GM06990 (cell line): Measurements from ENCODE around the gene ARHGAP27.
"Not testable (repeated sequence)": the region's sequence is repeated elsewhere in the genome, so short reads cannot be mapped to it uniquely, and the experiment has no call there.

Source experiments
- DNase-seq: peaks from one replicate; pipeline ENCODE4 v3.0.0-alpha.2; 2011; ENCODE audit not compliant: insufficient read length; ENCODE audit errors: extremely low read depth
- H3K27me3 ChIP-seq: replicated peaks from 2 replicates; pipeline ENCODE4 v1.6.0; 2011; ENCODE audit warnings: low read length; ENCODE audit not compliant: control insufficient read depth, insufficient read depth
- H3K36me3 ChIP-seq: 2 replicates; pipeline ENCODE4 v1.5.1; 2011; ENCODE audit warnings: low read length; ENCODE audit not compliant: control insufficient read depth, insufficient read depth
- H3K4me3 ChIP-seq: replicated peaks from 2 replicates; pipeline ENCODE4 v1.5.1; 2011; ENCODE audit warnings: low read depth, mild to moderate bottlenecking, control low read depth, low read length
- CTCF ChIP-seq: IDR thresholded peaks from 2 replicates; pipeline ENCODE4 v1.5.1; 2011; ENCODE audit warnings: low read length, control low read depth, mild to moderate bottlenecking, inconsistent platforms; ENCODE audit not compliant: insufficient read depth, poor library complexity, severe bottlenecking

The ARHGAP27 gene

DNA sequence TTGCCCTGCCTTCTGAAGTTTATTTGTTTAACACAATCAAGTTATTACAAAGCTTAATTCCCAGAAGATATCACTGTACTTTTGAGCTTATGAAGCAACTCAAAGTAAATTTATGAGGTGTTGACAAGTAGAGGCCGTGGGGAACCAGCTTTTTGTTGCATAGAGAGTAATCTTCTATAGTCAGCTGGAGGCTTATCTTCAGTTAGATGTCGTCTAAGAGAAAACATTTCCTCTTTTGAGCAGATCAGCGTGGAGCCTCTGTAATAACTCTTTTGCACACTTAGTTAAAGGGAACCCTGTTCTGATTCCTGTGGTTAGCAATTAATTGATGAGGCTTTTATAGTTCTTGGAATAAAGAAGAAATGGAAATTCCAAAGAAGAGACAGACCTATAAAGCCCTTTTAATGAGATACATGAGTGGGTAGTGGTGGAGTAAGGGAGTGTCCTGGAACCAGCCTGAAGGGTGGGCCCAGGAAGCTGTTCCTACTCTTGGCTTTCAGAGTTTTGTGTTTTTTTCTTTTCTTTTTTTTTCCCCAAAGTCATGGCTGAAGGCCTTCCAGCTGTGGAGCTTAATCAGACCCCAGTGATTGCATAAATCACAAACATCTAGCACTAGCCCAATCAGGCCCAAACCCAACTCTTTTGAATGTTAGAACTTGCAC, 87.0 kb downstream of the ARHGAP27 start:
- Histone ChIP-seq H3K36me3 (no peaks in the 10 kb centered on the region; the same call in none of the 2 replicates), H3K4me3 (no peak overlapping the region), H3K27me3 (no peaks in the 10 kb centered on the region)
- no peak for DNase-seq
- TF ChIP-seq CTCF = no peak

DNA sequence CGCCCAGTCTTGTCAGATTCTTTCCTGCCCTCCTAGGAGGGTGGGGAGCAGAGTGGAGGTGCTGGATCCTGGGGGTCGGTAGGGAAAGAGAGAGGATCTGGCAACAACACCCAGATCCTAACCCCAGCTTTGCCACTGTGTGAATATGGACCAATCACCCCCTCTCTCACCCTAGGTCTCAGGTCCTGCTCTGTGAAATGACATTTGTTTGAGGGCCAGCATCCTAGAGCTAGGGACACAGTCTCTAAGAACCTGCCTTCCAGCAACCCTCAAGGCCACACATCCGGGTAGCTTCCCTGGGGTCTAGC, 87.5 kb downstream of the ARHGAP27 start:
- no peak for DNase-seq

GRCh38 chr17:45343967-45344664, 88.6 kb downstream of the ARHGAP27 start:
- H3K4me3 ChIP-seq, DNase-seq, H3K36me3 ChIP-seq, H3K27me3 ChIP-seq: not testable (repeated sequence)

More for the DNA sequence above, 87.5 kb downstream of the ARHGAP27 start:
- Histone ChIP-seq H3K4me3 (no peak overlapping the region), H3K27me3 (no peaks in the 10 kb centered on the region), H3K36me3 (no peaks in the 10 kb centered on the region; the same call in none of the 2 replicates)
- no peak for TF ChIP-seq CTCF
